A549 treated with DMSO at 1 μM for 4 hours (cell line): ENCODE measurements around the gene RAMP2. TPM values are rescaled to one million over a fixed set of nuclear protein-coding genes. Genes with fewer than 3 reads are reported as not detected.

ENCODE experiments used
- total RNA-seq: library from RNA; stranded (reverse); fragments of 200-300 nt; extraction: Qiagen RNA extraction; gene quantifications from 5 replicates; pipeline ENCODE4 v1.2.3, GENCODE V29; 2022; ENCODE audit warnings: low read depth

The RAMP2 gene
- 0.69 to 1.2 TPM (median 0.85 TPM) in 5 replicates for total RNA-seq

DNA sequence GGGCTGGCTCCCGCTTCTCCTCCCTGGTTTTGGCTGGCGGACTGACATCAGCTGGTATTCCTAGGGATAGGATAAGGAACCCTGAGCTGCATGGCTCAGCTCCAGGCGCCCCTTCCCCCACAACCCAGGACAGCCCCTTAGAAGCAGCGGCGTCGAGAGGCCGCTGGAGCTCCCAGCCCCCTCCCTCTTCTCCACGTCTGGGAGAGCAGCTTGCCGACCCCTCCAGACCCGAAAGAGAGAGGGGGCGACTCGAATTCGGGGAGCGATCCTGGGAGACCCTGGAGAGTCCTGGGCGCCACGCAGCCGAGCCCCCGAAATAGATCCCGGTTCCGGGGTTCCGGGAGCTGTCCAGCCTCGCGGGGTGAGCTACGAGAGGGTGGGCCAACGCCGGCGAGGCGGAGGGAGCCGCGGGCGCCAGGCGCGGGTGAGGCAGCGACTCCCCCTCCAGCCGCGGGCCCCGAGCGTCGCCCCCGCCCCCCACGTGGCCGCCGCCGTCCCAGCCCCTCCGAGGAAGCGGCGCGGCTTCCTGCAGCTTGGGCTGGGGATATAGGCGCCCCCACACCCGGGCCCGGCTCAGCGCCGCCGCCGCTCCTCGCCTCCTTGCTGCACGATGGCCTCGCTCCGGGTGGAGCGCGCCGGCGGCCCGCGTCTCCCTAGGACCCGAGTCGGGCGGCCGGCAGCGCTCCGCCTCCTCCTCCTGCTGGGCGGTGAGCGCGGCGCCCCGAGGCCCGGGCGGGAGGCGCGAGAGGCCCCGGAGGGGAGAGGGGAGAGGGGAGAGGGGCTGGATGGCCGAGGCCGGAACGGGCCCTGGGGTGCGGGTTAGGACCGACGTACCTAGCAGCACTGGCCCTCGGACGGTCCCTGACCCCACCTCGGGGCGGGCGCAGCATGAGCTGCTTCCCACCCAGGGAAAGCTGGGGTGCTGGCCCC, at the start of gene RAMP2:
Gene RAMP2 (plus strand): TSS at position 576 of the 930 bp plus-strand sequence. CDS start 35 bp downstream, at position 611.

GRCh38 chr17:42744806-42745617, 16.0 kb upstream of the RAMP2 start, which contains the start of gene EZH1:
TSS of gene EZH1 (minus strand) at chr17:42745040. CDS start at chr17:42728941, 16,099 bp downstream.

GRCh38 chr17:42773290-42774035, 12.4 kb downstream of the RAMP2 start, which contains the start of gene VPS25:
TSS of gene VPS25 (plus strand) at chr17:42773449. CDS start at chr17:42773476, 27 bp downstream.

GRCh38 chr17:42779936-42780850, 19.2 kb downstream of the RAMP2 start, which contains the start of gene WNK4:
TSS of gene WNK4 (plus strand) at chr17:42780610. CDS start at chr17:42780699, 89 bp downstream.

DNA sequence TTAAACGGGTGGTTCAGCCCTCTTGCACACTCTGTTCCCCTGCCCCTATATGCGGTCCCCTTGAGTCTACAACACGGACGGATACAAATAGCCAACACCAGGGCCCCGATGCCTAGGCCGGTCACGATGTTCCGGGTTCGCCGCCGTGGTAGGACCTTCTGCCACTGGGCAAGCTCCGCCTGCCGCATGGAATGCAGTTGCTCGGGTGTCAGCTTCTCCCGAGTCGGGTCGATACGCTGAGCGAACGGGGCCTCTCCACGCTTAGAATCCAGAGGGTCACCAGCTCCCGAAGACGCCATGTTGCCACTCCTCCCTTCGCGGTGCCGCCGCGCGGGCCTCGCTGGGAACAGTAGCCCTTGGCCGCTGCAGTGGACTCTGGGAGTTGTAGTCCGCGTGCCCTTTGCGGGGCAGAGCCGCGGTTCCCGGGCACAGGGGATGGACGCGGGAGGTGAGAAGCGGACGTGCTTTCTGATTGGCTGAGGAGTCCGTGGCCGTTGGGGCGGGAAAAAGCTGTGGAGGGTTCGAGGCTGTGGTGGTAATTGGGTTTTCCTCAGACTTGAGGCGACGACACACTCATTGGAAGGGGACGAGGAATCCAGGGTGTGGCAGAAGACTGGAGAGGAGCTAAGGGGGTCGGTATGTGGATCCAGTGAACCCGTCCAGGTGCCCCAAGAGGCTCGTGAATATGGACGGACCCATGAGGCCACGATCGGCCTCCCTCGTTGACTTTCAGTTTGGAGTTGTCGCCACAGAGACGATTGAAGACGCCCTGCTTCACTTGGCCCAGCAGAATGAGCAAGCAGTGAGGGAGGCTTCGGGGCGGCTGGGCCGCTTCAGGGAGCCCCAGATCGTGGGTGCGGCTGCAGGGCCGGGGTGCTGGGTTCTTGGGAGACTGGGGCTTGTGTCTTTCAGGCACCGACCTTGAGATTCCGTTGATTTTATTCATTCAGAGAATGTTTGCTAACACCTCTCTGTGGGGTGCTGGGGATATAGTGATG, 37.7 kb downstream of the RAMP2 start, which contains the start of the genes CNTD1 and COA3:
Gene CNTD1 (plus strand): TSS at position 479 of the 998 bp plus-strand sequence. CDS start 207 bp downstream, at position 686.
Gene COA3 (minus strand): TSS at position 322 of the 998 bp plus-strand sequence. CDS start 23 bp downstream, at position 299.

Other genes with a start within 250 kb of the RAMP2 start
- 41.6 to 46.5 TPM (median 43.3 TPM) in 5 replicates for gene NAGLU, start 225.0 kb upstream of the RAMP2 start, total RNA-seq
- 0.84 to 1.5 TPM (median 1.4 TPM) in 5 replicates for gene HSD17B1, start 208.3 kb upstream of the RAMP2 start, total RNA-seq
- gene COASY, start 199.1 kb upstream of the RAMP2 start, total RNA-seq: 109 to 137 TPM (median 125 TPM) in 5 replicates
- gene MLX, start 194.1 kb upstream of the RAMP2 start, total RNA-seq: 51.9 to 63.2 TPM (median 59.8 TPM) in 5 replicates
- 35.4 to 41.6 TPM (median 37.2 TPM) in 5 replicates for gene PSMC3IP, start 183.5 kb upstream of the RAMP2 start, total RNA-seq
- 28.1 to 34.5 TPM (median 32.2 TPM) in 5 replicates for gene RETREG3, start 151.9 kb upstream of the RAMP2 start, total RNA-seq
- 140 to 165 TPM (median 152 TPM) in 5 replicates for gene TUBG1, start 151.5 kb upstream of the RAMP2 start, total RNA-seq
- gene TUBG2, start 101.9 kb upstream of the RAMP2 start, total RNA-seq: 18.0 to 26.0 TPM (median 23.3 TPM) in 5 replicates
- 16.0 to 20.7 TPM (median 16.6 TPM) in 5 replicates for gene PLEKHH3, start 84.2 kb upstream of the RAMP2 start, total RNA-seq
- 0.24 to 0.46 TPM (median 0.37 TPM) in 5 replicates for gene CCR10, start 79.4 kb upstream of the RAMP2 start, total RNA-seq
- gene CNTNAP1, start 78.7 kb upstream of the RAMP2 start, total RNA-seq: 5.6 to 7.0 TPM (median 6.3 TPM) in 5 replicates
- gene EZH1, start 16.2 kb upstream of the RAMP2 start, total RNA-seq: 8.4 to 12.4 TPM (median 11.1 TPM) in 5 replicates
- gene VPS25, start 12.2 kb downstream of the RAMP2 start, total RNA-seq: 124 to 130 TPM (median 127 TPM) in 5 replicates
- 0.56 to 2.4 TPM (median 1.6 TPM) in 5 replicates for gene WNK4, start 19.4 kb downstream of the RAMP2 start, total RNA-seq
- 118 to 145 TPM (median 129 TPM) in 5 replicates for gene COA3, start 37.5 kb downstream of the RAMP2 start, total RNA-seq
- 0.05 to 0.28 TPM (median 0.05 TPM) in 4 of 5 replicates, not detected in the other for gene CNTD1, start 37.6 kb downstream of the RAMP2 start, total RNA-seq
- 77.4 to 103 TPM (median 83.0 TPM) in 5 replicates for gene BECN1, start 63.1 kb downstream of the RAMP2 start, total RNA-seq
- gene PSME3, start 72.2 kb downstream of the RAMP2 start, total RNA-seq: 239 to 264 TPM (median 256 TPM) in 5 replicates
- 1.9 to 3.0 TPM (median 2.2 TPM) in 5 replicates for gene AOC2, start 83.4 kb downstream of the RAMP2 start, total RNA-seq
- gene AOC3, start 90.0 kb downstream of the RAMP2 start, total RNA-seq: 0.99 to 2.0 TPM (median 1.5 TPM) in 5 replicates
- gene G6PC1, start 139.6 kb downstream of the RAMP2 start, total RNA-seq: not detected in 5 replicates
- gene AARSD1, start 203.2 kb downstream of the RAMP2 start, total RNA-seq: 45.7 to 63.2 TPM (median 55.6 TPM) in 5 replicates
- 0.84 to 1.5 TPM (median 0.89 TPM) in 5 replicates for gene PTGES3L, start 218.9 kb downstream of the RAMP2 start, total RNA-seq
- gene RUNDC1, start 219.3 kb downstream of the RAMP2 start, total RNA-seq: 21.4 to 22.5 TPM (median 21.9 TPM) in 5 replicates
- gene RPL27, start 237.2 kb downstream of the RAMP2 start, total RNA-seq: 2,855 to 3,764 TPM (median 2,988 TPM) in 5 replicates
- 16.9 to 21.8 TPM (median 17.9 TPM) in 5 replicates for gene IFI35, start 245.6 kb downstream of the RAMP2 start, total RNA-seq